NCI-H2107 (cell line): ENCODE measurements around the gene DDAH1.
"Not testable (repeated sequence)": the region's sequence is repeated elsewhere in the genome, so short reads cannot be mapped to it uniquely, and the experiment has no call there.

Experiments
- DNase-seq: peaks from one replicate; lab custom pipeline; 2025; lab: John Stamatoyannopoulos, UW

Gene DDAH1

DNA sequence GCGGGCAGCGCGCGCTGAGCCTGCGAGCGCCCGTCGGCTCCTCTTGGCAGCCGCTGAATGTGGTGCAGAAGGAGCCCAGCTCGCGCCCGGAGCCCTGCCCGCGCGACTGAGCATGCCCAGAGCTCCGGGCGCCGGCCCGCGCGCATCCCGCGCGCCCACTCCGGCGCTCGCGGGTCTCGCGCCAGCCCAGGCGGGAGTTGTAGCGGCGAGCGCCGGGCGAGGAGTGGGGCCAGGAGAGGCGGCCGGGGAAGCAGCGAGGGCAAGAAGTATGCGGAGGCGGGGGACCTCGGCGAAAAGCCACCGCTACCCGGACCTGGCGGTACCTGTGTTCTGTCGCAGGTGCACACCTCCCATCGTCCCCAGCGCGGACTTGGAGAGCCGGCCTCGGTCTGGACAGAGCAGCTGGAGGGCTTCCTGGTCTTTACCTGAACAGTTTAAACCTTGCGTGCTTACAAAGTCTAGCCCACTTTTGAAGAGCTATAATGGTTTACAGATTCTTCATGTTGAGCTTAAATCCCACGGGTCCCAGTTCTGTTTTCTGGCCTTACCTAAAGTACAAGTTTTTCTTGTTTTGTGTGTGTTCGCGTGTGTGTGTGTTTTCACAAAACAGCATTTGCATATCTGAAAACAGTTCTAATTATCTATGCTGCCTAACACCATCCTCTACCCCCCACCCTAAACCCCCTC is at the start of gene DDAH1:
DDAH1 (minus strand) TSS at position 61 of the 687 bp plus-strand sequence. CDS start 114 bp downstream, outside the sequence.
- DNase-seq, result no peak

DNA sequence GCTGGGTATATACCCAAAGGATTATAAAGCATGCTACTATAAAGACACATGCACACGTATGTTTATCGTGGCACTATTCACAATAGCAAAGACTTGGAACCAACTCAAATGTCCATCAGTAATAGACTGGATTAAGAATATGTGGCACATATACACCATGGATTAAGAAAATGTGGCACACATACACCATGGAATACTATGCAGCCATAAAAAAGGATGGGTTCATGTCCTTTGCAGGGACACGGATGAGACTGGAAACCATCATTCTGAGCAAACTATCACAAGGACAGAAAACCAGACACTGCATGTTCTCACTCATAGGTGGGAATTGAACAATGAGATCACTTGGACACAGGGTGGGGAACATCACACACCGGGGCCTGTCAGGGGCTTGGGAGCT is 49.0 kb upstream of the DDAH1 start:
- DNase-seq, result not testable (repeated sequence)

DNA sequence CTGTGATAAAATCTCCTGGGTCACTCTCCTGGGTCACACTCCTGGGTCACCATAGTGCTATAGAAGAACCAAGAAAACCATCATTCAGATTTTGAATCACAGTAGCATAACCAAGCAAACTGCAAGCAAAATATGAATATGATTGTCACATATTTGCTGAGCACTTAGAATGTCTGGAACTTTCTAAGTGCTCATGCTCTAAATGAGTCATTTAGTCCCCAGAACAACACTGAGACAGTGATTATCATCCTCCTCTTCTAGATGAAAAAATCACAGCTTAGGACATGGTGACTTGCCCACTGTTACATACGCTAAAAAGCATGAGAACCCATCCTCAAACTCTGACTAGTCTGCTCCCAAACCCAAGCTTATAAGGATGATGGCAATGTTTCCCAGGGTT is 39.5 kb upstream of the DDAH1 start:
- no peak for DNase-seq

DNA sequence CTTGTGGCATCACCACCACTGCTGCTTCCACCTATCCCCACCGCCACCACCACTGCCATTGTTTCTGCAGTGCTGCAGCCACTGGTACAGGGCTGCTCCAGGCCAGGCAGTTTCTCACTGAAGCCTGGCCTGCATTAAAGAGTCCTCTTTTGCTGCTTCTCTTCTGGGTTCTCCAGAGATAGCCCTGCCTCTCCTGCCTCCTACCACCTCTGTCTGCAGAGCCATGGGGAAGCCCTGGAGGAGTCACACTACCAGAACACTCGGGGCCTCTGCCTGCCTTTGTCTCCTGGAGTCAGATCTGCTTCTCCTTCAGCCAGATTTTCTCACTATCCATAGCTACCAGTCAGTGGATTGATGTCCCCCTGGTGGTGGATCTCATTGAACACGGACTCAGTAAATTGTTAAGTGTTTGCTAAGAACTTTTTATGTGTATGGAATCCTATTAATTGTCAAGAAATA is 37.7 kb upstream of the DDAH1 start:
- DNase-seq, result no peak

DNA sequence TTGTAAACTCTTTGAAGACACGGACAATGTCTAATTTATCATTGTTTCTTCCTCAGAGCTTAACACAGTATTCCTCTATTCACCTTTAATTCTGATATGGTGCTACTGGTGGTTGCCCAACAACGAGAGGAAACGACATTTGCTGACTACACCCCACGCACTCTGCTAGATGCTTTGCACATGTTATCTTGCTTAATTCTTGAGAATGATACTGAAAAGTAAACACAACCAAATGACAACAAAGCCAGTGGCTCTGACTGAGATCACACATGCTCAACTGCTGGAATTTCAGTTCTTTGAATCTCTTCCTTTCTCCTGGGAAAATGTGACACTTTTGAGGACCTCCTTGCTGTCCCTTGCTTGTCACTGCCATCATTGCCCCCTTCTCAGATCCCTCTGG is 37.2 kb upstream of the DDAH1 start:
- DNase-seq, result no peak

DNA sequence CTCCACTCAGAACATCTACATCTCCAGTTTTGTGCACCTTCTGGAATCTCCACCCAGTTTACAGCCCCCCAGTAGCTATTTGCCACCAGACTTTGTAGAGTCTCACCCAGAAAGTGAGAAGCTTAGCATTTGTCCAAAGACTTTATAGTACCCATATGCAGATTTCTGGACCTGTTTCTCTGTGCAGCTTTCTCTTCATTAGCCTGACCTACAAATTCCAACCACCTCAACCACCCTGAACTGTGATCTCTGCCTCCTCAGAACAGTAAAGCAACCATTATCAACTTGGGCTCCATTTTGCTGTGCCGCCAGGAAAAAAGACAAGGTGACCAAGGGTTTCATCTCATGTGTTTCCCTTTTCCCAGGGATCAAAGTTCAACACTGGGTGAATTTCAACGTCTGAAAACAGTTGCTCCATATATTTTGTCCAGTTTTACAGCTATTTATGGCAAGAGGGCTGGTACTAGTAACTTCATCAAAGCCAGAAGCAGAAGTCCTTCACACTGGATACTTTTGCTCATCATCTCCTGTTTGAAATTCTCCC is 36.5 kb upstream of the DDAH1 start:
- no peak for DNase-seq

DNA sequence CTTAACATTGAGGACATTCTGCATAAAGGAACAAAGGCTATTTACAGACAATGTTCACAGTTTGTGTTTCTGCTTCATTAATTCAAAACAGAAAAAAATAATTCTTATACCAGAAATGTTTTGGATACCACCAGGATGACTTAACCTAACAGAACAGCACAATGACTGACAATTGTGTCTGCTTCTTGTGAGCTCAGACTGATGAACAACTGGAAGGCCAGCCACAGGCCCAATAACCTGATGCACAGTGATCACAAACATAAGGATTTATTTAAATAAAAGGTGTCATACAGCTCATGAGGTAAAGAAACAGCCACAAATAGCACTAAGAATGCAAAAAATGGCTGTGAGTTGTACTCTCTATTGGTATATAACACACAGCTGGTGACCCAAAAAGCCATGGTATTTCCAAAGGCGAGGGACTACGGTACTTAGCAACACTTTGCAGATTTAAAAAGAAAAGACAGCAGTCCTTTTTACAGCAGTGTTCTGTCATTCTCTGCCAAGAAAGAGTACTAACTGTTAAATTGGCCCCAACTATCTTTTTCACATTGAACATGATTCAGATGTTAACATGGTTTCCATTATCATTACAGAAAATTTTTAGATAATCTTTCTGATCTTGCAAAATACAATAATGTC is 32.1 kb upstream of the DDAH1 start:
- no peak for DNase-seq

DNA sequence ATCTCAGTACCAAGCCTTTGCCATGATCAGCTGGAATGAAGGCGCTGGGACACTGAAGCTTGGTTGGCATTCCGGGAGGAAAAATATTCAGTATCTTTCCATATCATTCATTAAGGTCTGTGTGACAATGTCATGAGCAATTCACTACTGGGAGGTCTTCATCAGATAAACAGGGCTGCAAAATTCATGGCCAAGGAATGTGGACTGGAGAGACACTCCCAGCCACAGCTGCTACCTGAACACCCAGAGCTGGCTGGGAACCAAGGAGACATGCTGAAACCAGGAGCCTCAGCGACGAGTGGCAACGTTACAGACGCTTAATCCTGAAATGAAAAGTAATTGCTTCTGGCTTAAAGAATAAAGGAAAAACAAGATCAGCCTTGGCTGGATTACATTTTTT is 30.6 kb upstream of the DDAH1 start:
- no peak for DNase-seq

DNA sequence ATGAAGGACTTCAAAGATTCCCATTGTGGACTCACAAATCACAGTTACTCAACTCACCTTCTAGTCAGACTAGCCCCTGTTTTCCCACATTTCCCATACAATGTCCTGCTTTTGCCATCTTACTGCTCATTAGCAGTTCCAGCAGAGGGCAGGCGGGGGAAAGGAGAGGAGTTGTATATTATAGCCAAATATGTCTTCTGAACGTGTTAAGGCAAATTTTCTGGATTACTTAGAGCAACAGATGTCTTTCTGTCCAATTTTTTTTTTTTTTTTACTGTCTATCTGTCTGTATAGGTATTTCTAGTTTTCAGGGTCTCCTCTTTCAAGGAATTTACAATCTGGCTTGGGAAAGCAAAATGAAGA is 29.9 kb upstream of the DDAH1 start:
- DNase-seq, result no peak

DNA sequence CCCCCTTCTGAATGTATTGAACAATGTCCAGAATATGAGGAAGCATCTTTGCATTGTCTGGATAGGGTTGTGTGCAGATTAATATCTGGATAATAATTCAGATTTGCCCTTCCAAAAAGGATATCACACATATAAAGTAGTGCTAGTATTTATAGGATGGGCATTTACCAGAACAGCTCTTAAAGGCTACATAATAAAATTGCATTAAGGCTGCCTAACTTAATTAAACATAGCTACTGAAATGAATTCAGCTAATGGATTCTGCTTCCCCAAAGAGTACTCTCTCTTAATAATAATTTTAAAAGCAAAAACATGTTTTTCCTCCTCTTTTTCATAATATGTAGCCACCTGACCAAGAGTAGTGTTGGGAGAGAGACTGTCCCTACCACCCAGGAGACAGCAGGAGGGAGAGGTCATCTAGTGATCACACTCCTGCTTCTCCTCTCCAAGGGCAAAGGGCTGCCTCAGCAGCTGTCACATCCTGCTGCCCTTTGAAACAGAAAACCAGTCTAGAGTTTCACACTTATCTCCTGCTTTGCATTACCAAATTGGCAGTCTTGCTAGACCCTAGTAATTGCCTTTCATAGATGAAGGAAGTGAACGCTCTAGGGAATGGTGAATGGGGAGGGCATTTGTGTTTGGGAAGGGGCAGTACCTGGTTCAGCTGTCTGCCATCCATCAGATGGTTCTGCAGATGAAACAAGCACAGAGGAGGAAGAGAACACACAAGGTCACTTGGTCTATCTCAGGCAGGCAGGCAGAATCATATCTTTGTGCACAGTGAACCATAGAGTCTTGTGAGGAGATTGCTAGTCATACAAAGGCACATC is 29.3 kb upstream of the DDAH1 start:
- DNase-seq, result no peak

DNA sequence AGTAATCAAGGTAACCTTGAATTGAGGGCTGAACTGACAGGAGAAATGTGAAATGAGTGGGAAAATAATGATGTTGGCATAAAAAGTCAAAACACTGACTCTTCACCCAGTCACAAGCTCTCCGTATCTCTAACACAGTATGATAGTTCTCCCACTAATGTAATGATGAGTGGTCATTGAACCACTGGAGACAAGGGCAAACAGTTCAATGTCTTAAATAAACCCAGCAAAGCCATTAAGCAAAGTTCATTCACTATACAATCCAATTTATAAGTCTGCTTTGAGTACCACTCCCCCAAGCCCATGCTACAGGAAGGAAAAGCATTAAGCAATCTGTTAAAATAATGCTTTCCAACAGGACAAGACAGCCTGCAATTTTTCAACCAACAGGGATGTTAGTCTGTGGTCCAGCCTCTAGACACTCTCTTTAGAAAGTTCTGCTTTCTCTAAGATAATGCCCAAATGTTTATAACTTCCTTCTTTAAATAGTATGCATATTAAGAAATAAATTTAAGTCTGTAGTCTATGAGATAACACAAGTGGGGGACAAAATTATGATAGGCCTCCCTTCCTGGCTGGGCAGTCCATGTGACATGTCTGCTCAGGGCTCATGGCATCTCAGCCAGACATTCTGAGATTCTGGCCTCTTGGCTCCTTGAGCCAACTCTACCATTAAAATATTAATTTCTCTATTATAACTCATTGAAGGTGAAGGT is 25.5 kb upstream of the DDAH1 start:
- no peak for DNase-seq

DNA sequence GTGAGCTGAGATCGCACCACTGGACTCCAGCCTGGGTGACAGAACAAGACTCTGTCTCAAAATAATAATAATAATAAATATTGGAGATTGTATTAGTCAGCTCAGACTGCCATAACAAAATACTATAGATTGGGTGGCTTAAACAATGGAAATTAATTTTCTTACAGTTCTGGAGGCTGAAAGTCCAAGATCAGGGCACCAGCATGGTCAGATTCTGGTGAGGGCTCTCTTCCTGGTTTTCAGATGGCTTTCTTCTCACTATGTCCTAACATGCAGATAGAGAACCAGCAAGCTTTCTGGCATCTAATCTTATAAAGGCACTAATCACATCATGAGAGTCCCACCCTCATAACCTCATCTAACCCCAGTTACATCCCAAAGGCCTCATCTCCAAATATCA is 23.2 kb upstream of the DDAH1 start:
- DNase-seq, result no peak

DNA sequence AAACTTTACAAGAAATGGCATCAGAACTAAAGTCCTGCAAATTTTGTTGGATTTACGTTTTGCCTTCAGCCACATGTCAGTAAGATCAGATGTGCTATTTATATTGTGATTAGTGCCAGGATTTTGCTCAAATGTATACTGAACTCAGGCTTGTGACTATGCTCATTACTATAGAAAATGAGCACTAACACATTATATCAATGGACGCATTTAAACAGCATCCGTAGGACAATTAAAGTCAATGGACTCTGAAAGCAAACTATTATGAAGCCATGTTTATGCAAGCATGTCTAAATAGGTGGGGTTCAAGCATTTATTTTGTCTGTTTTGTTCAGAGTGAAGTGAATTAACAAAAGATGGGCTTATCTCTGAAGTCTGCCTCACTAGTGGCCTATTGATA is 20.6 kb upstream of the DDAH1 start:
- no peak for DNase-seq

DNA sequence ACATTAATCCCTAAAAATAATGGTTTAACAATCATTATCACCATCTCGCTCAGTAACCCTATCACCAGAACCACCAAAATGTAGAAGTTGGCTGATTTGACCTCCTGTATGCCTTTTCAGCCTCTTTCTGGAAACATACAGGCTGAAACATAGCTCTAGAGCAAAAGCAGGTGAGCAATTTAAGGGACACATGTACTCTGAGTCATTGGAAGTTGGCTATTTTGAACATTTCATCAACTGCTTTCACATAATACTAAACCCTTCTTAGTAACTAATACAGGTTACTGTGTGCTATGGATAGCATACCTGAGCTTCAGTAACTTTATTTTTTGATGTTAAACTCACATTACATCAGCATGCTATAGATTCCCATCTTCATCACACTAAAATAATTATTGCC is 19.8 kb upstream of the DDAH1 start:
- DNase-seq, result no peak

DNA sequence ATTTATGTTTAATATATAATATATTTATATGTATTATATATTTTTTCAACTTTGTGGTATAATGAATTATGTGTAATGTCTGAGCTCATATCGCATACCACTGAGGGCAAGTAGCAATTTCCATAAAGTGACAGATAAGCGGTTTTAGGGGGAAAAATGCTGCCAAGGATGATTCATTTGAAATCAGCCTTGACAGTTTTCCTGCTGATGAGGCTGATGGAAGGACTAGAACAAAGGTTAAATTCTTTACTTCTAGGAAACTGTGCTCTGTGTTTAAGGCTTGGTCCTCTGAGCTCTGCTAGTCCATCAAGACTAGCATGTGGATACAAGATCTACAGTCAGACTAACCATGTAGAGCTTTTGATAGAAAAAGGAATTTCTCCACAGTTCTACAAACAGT is 19.3 kb upstream of the DDAH1 start:
- DNase-seq, result no peak

DNA sequence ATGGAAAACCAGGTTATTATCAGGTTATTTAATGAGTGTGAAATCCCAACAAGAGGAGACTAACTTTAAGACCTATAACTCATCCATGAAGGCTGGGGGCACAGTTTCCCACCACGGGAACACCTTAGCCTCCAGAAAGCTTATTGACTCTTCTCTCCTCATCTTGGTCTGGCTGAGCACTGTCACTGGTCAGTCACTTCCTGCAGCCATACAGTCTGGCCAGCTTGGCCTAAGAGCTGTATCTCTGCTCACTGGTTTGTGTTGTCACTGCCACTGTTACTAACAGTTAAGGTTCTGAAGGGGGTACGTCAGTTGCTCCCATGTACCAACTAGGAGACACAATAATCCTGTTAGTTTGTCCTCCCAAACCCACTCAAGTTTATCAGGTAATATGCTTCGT is 16.7 kb upstream of the DDAH1 start:
- DNase-seq, result no peak

DNA sequence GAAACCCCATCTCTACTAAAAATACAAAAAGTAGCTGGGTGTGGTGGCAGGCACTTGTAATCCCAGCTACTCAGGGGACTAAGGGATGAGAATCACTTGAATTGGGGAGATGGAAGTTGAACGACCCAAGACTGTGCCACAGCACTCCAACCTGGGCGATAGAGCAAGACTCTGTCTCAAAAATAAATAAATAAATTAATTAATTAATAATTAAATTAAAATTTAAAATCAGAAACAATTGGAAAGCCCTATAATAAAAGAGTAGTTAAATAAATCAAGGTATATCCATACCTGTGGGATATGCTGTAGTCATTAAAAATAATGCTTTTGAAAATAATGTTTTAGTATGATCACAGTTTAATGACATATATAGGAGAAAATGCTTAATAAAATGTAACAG is 15.6 kb upstream of the DDAH1 start:
- no peak for DNase-seq

DNA sequence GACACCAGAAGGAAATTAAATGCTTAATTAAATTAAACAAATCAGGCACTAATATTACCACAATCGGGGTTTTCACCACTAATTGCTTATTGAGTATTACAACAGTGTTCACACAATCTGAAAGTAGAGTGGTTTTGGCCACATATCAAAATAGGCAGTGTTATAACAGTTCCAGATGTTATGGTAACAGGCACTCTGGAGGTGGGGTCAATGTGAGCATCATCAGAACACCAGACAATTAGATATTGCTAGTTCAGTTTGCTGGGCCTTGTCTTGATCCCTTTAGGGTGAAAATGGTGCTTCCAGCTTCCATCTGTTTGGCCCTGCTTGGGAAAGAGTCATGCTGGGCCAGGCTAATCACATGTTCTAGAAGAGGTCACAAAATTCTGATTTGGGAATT is 14.5 kb upstream of the DDAH1 start:
- DNase-seq, result no peak

DNA sequence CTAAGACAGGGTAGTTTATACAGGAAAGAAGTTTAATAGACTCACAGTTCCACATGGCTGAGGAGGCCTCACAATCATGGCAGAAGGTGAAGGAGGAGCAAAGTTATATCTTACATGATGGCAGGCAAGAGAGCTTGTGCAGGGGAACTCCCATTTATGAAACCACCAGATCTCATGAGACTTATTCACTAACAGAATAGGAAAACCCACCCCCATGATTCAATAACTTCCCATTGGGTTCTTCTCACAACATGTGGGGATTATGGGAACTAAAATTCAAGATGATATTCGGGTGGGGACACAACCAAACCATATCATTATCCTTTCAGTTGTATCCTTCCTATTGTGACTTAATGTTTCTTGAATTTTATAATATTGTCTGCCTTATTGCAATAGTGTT is 13.4 kb upstream of the DDAH1 start:
- DNase-seq, result no peak

DNA sequence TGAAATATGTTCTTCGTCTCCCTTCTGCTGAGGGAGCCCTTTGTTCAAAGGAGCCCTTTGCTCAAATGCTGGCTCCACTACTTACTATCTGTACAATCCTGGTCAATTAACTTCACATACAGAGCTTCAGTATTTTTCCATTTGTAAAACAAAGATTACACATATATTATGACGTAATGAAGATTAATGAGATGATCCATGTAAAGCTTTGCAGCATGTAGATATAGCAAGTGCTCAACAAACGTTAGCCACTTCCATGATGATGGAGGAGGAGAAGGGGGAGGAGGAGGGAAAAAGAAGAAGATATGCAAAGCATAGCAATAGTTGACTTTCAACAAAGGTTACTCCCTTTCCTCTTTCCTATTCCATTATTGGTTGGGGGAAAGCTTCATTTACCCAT is 10.1 kb upstream of the DDAH1 start:
- DNase-seq, result no peak

DNA sequence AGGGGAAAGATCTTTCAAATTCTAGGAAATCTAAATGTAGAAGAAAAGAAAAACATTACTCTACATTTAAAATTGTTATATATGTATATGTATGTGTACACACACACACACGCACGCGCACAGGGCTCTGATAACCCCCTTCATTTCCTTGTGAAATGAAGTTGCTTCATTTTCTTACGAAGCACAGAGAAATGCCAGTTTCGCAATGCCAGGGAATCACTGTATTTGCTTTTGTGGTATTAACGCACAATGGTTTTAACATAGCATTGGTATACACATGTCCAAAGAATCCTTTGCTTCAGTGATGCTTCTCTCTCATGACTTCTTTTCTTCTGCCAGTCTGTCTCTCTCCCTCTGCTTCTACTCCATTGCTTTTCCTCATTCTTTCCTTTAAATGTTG is 8.4 kb upstream of the DDAH1 start:
- DNase-seq, result no peak

DNA sequence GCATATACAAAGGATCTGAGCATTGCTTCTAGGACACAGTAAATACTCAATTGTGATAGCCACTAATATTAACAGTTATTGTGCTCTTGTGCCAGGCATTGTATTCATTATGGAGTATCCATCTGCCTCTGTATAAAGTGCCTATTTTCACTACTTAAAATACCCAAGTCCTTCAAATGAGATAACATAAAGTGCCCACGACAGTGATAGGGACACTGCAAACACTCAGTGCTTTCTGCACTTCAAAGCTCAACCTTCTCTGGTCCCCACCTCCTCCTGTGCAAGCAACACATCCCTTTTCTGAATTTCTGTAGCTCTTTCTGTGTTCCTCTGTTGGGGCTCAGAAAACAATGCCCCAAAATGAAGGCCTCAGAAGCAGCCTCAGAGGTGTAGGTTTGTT is 6.6 kb upstream of the DDAH1 start:
- no peak for DNase-seq
